ENCODE results near the gene FMO2. TPM values are rescaled to one million over a fixed set of nuclear protein-coding genes. Genes with fewer than 3 reads are reported as not detected.

FMO2 gene
- total and polyA plus RNA-seq, 2 of the 8 experiments (the other 6 are each of a cell fraction or from before 2014, with no cell fraction given) = not detected

- POLR2A ChIA-PET (ENCODE audit: partially characterized antibody) = no interaction called here
- no peak overlapping the region for H2BK120ac ChIP-seq (replicated peaks; ENCODE audit: low read depth, low read length)
- 85% methylated on average over 5 of the region's 5 CpGs; no CpG with 5 or more reads in 1 of the 2 experiments for WGBS, 2 experiments (ENCODE audit: extremely low coverage in 1 of 2, insufficient coverage in 1 of 2, insufficient read length in 1 of 2, insufficient replicate concordance in 2 of 2, low coverage in 1 of 2, low lambda C conversion rate in 2 of 2, missing lambda C conversion rate in 1 of 2)
- no peak overlapping the region for H3K14ac ChIP-seq (ENCODE audit: insufficient read length)
- H2AFZ ChIP-seq (ENCODE audit: low read length) = no peak overlapping the region
- H3K79me1 ChIP-seq (ENCODE audit: low read depth, low read length) = no peaks in the 10 kb centered on the region
- H2BK20ac ChIP-seq (ENCODE audit: low read length) = no peak overlapping the region
- H3K23ac ChIP-seq (ENCODE audit: insufficient read length) = no peak overlapping the region
- no peak overlapping the region for H3K4me3 ChIP-seq (ENCODE audit: extremely low read depth in 1 of 4, insufficient read depth in 2 of 4, low read depth in 3 of 4, low read length in 4 of 4)
- DNase-seq (ENCODE audit: low read depth in 1 of 2, low spot score in 2 of 2) (no peak), FAIRE-seq (no peak)
- H3K27ac ChIP-seq (ENCODE audit: low read depth, low read length) = no peak overlapping the region
- H2BK12ac ChIP-seq (ENCODE audit: low read depth, low read length) = no peak overlapping the region
- no peaks in the 10 kb centered on the region for H4K20me1 ChIP-seq (replicated peaks in 1 of 2; ENCODE audit: control insufficient read depth in 1 of 2, insufficient read depth in 2 of 2, low read length in 2 of 2)
- no peak overlapping the region for H4K8ac ChIP-seq (ENCODE audit: extremely low read depth, insufficient read depth, low read length)
- no peaks in the 10 kb centered on the region for H3K9me3 ChIP-seq (ENCODE audit: insufficient read depth in 2 of 2, low read depth in 1 of 2, low read length in 1 of 2)
- no peaks in the 10 kb centered on the region for H3K27me3 ChIP-seq (replicated peaks in 1 of 4; ENCODE audit: control insufficient read depth in 3 of 4, extremely low read depth in 1 of 4, insufficient read depth in 3 of 4, low read length in 3 of 4)
- H2BK15ac ChIP-seq (ENCODE audit: low read length) = no peak overlapping the region
- no peak overlapping the region for H4K91ac ChIP-seq (replicated peaks; ENCODE audit: insufficient read length, low read length)
- H3K23me2 ChIP-seq (ENCODE audit: low read depth, low read length) = no peaks in the 10 kb centered on the region
- H3K18ac ChIP-seq (ENCODE audit: extremely low read depth, low read length) = no peak overlapping the region
- H3K4ac ChIP-seq (replicated peaks; ENCODE audit: insufficient read length, low read depth, low read length) = no peak overlapping the region
- H3K4me1 ChIP-seq (replicated peaks in 1 of 4; ENCODE audit: control insufficient read depth in 3 of 4, insufficient read depth in 4 of 4, low read length in 3 of 4) = no peaks in the 10 kb centered on the region
- H3K4me2 ChIP-seq (ENCODE audit: insufficient read depth in 1 of 2, low read depth in 2 of 2, low read length in 2 of 2) = no peak overlapping the region
- H2BK5ac ChIP-seq (ENCODE audit: low read depth, low read length) = no peak overlapping the region
- H3K79me2 ChIP-seq (ENCODE audit: control insufficient read depth in 1 of 2, insufficient read depth in 2 of 2, low read length in 2 of 2) = no peaks in the 10 kb centered on the region
- no peak overlapping the region for H3K9ac ChIP-seq (replicated peaks in 1 of 4; ENCODE audit: extremely low read depth in 1 of 4, low read depth in 3 of 4, low read length in 3 of 4)
- no peaks in the 10 kb centered on the region for H3K36me3 ChIP-seq (ENCODE audit: control insufficient read depth in 2 of 4, insufficient read depth in 4 of 4, low read length in 3 of 4)
- no peak overlapping the region for H3K56ac ChIP-seq (replicated peaks; ENCODE audit: insufficient read length, low read depth, low read length)
- CTCF ChIA-PET (ENCODE audit: partially characterized antibody) = interaction anchor here (1.4 to 1.7 kb wide), 3 partner anchors 15 to 109 kb away, joined by 4 to 8 read pairs (median 6); partner anchors contain the start of gene FMO4
- no peak overlapping the region for H4K5ac ChIP-seq (ENCODE audit: insufficient read length, low read depth, low read length)
- H2AK5ac ChIP-seq (ENCODE audit: low read depth, low read length) = no peak overlapping the region
- TF ChIP-seq PHF8 (conservative IDR thresholded peaks at IDR 0.05; ENCODE audit: low read depth, low read length) = no peak
- TF ChIP-seq, protein P1, sequence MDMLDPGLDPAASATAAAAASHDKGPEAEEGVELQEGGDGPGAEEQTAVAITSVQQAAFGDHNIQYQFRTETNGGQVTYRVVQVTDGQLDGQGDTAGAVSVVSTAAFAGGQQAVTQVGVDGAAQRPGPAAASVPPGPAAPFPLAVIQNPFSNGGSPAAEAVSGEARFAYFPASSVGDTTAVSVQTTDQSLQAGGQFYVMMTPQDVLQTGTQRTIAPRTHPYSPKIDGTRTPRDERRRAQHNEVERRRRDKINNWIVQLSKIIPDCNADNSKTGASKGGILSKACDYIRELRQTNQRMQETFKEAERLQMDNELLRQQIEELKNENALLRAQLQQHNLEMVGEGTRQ (IDR thresholded peaks at IDR 0.05; ENCODE audit: low read length) = no peak
- TF ChIP-seq SIRT6 (IDR thresholded peaks at IDR 0.05; ENCODE audit: low read length) = no peak
- TF ChIP-seq MAX (IDR thresholded peaks at IDR 0.05) = no peak
- TF ChIP-seq EGR1 (IDR thresholded peaks at IDR 0.05; ENCODE audit: borderline replicate concordance, low read depth, low read length) = no peak
- TF ChIP-seq JUN (IDR thresholded peaks at IDR 0.05; ENCODE audit: low read depth, low read length) = no peak
- TF ChIP-seq, protein P2, sequence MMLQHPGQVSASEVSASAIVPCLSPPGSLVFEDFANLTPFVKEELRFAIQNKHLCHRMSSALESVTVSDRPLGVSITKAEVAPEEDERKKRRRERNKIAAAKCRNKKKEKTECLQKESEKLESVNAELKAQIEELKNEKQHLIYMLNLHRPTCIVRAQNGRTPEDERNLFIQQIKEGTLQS (IDR thresholded peaks at IDR 0.05; ENCODE audit: insufficient read depth, low read depth, low read length) = no peak
- TF ChIP-seq HDAC2 (IDR thresholded peaks at IDR 0.05; ENCODE audit: borderline replicate concordance in 1 of 2, low read depth in 2 of 2, low read length in 2 of 2) = no peak
- no peak for TF ChIP-seq NANOG (IDR thresholded peaks at IDR 0.05; ENCODE audit: insufficient read depth, low read depth, low read length, poor library complexity, severe bottlenecking)
- TF ChIP-seq CBX8 (IDR thresholded peaks at IDR 0.05; ENCODE audit: borderline replicate concordance, low read depth, low read length) = no peak
- no peak for TF ChIP-seq KDM1A (IDR thresholded peaks at IDR 0.05; ENCODE audit: borderline replicate concordance, low read length)
- no peak for TF ChIP-seq SRF (IDR thresholded peaks at IDR 0.05; ENCODE audit: low read depth, low read length)
These were observed 19.2 kb downstream of the FMO2 start for GRCh38 chr1:171204296-171204695.

Measured in H1 (cell line).